GM19193 (cell line): Measurements from ENCODE around the gene SFXN5.

Experiments
- POLR2A ChIP-seq: IDR thresholded peaks from 4 replicates; pipeline ENCODE4 v1.6.1; 2011; ENCODE audit not compliant: insufficient read depth, insufficient read length; ENCODE audit errors: extremely low read depth

The SFXN5 gene

DNA sequence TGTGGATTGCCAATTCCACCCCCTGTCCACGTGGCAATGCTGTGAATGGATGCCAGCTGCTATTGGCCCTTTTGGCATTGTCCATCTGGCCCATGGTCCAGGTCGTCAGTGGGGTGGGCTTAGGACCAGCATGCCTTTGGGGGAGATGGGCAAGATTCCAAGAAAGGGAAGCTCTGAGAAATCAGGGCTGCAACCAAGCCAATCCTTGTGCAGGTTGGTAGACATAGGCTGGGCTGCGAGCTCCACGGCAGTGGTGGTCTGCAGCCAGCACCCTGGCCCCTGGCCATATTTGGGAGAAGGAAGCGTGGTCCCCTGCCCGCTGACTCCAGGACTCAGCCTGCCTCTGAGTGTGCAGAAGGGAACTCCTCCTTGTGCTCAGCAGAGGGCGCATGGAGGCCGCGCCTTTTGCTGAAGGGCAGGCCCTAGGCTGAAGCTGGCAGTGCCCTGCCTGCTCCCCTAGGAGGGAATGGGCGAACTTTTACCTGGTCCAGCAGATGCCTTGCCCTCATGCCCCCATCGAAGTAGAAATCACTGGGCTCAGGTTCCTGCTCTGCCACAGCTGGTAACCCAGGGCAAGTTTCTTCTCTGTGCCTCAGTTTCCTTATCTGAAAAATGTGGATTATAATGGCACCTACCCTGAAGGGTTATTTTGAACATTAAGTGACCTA is 178.9 kb downstream of the SFXN5 start:
- TF ChIP-seq POLR2A, result no peak
